Stimulated activated CD4-positive, alpha-beta T cell treated with anti-CD3 and anti-CD28 coated beads, Interleukin-15, amount 100 ng/mL, for 1 hour (primary cell): ENCODE results near the gene SRGAP1.
A peak's percentile ranks its signal among the peaks of the same experiment; 100 is the strongest.
"Not testable (repeated sequence)": the region's sequence is repeated elsewhere in the genome, so short reads cannot be mapped to it uniquely, and the experiment has no call there.

Source experiments
- DNase-seq, 2 donors: peaks; one replicate each; pipeline ENCODE4 v3.0.0-alpha.2; 2020; ENCODE audit warnings: low read depth in 1 of 2, low spot score in 1 of 2

Gene SRGAP1

DNA sequence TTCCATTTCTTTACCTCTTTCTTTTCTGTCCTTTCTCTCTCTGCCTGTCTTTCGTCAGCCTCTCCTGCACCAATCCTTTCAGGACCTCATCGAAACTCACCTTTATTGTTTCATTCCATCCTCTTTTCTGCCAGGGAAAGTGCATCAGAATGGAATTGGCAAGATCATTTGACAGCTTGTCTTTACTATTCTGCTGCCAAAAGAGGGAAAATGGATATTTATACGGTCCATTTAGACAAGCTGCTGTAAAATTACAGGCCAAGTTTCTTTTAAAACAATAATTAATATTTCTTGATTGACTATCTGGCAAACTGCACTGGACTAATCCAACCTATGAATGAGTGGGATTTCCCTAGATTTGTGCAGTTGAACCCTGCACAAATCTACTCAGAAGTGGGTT lies 7.6 kb upstream of the SRGAP1 start:
- DNase-seq = no peak

DNA sequence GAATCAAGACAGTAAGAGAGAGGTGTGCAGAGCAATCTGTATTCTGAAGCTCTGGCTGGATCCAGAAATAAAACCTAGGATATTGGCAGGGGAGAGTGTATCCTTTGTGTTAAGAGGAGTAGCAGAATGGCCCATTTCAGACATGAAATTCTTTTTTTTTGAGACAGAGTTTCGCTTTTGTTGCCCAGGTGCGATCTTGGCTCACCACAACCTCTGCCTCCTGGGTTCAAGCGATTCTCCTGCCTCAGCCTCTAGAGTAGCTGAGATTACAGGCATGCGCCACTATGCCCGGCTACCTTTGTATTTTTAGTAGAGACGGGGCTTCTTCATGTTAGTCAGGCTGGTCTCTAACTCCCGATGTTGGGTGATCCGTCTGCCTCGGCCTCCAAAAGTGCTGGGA lies 6.1 kb upstream of the SRGAP1 start:
- no peak for DNase-seq

DNA sequence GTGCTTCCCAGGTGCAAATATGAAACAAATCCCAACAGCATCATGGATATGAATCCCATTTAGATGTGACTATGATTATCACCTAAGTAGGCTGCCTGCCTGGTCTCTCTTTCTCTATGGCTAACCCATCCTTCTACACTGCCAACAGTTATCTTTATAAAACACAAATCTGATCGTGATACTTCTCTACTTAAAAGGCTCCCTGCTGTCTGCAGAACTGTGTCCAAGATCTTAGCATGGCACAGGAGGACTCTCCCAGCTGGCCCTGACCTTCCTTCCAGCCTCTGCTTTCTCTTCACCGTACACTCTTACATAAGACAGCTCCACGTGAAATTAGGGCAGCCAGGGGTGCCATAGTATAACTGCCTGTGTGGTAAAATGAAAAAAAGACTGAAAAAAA lies 3.5 kb upstream of the SRGAP1 start:
- no peak for DNase-seq

DNA sequence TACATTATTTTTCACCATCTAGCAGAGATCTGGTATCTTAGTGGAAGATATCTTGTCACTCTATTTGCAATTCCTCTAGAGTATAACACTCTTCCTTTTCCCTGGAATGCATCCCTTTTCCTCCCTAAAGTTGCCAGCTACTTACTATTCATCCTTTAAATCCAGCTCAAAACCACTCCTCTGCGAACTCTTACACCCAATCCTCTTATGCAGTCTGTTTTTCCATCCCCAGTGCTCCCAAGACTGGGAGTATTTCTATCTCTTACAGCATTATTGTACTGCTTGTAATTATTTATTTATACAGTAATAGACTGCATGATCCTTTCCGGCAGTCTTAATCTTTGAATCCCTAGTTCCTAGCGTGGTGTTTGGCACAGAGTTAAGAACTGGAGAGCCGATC lies 2.9 kb upstream of the SRGAP1 start:
- DNase-seq = no peak

DNA sequence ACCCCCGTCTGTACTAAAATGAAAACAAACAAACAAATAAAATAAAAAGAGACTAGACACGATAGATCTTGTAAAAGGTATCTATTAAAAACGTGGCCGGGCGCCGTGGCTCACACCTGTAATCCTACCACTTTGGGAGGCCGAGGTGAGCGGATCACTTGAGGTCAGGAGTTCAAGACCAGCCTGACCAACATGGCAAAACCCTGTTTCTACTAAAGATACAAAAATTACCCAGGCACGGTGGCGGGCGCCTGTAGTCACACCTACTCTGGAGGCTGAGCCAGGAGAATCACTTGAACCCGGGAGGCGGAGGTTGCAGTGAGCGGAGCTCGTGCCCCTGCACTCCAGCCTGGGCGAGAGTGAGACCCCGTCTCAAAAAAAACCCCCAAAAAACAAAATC lies 1.8 kb upstream of the SRGAP1 start:
- not testable (repeated sequence) for DNase-seq

DNA sequence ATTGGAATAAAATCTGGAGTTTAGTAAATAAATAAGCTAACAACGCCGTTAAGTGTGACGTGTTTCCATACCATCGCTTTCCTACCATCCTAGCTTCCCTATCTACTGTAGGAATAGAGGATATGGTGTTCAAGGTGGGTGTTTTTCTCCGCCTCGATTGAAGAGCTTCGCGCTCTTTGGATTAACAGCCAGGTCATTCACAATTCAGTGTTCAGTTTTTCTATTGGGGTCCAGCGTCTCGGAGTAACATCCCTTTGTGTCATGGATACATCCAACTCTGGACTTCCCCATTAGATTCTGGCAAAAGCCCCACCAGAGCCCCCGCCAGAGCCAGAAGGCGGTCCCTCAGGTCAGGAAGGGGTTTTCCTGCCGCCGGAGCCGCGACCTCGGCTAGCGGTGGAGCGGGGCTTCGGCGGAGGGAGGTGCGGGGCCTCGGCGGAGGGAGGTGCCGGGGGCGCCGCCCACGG lies 1.2 kb upstream of the SRGAP1 start:
- no peak for DNase-seq

DNA sequence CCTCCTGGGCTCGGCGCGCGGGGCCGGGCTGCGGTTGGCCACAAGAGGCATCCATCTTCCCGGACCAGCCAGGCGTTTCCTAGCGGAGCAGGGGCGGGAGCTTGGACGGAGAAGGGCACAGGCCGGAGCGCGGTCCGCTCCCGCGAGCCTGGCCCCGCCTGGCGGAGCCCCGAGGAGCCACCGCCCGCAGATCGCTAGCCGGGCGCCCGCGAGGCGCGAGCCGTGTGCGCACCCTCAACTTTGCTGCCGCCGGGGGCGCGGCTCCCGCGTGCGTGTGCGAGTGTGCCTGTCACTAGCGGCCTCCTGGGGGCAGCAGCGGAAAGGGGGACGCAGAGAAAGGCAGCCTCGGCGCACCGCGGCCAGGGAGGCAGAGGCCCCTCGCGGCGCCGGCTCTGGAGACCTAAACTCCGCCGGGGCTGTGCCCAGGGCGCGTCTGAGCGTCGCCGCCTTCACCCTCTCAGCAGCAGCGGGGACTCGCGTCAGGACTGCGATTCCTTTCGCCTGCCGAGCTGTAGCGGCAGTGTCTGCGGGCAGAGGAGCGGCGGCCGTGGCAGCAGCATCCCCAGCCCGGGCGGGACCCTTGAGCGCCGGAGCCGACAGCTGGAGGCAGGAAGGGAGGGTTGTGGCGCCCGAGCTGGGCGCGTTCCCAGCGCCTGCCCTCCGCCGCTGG lies 644 bp upstream of the SRGAP1 start:
- DNase-seq = peak; percentile 51 to 69

DNA sequence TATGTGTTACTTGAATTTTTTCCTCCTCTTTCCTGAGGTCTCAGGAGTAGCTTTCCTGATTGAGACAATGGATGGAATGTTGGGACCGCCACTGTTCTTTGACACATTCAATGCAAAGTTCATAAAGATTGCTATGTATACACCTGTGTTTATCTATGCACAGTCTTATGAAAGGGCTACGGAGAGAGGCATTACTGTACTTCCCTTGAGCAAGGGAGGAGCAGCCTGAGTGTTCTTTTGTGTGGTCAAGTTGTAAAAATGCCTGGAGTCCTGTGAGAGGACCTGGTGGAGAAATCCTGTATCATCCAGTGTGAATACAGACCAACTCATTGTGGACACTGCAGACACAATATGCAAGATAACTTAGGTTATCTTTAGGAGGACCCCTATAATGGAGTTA lies 1.2 kb downstream of the SRGAP1 start:
- DNase-seq = no peak

DNA sequence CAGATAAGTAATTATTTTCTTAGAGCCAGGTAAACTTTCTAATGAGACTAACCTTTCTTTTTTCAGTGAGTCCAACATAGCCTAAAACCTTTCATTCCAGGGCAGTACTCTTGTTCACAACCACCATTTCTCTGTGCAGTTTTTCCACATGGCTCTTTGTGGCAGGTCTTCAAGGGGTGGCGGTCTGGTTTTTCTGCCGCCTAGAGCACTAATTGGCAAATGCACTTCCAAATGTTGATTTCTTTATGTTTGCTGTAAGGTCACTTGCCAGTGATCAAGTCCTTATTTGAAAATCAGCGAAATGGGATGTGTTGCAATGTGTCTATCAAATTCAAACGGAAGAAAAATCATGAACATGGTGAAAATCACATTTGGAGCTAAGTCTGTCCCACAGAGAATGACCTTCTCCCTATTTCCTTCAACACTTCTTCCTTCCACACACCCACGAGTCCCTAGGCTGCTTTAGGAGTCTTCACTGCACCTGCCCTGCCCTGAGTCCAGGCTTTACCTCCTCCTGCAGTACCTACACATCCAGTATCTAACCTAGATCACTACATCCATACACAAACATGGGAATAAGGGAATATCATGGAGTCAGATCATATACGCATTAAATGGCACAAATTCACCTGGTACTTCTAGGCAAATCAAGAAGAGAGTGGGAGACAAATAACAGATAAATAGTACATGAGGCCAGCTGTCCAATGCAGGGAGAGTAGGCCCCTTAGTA lies 1.9 kb downstream of the SRGAP1 start:
- no peak for DNase-seq

DNA sequence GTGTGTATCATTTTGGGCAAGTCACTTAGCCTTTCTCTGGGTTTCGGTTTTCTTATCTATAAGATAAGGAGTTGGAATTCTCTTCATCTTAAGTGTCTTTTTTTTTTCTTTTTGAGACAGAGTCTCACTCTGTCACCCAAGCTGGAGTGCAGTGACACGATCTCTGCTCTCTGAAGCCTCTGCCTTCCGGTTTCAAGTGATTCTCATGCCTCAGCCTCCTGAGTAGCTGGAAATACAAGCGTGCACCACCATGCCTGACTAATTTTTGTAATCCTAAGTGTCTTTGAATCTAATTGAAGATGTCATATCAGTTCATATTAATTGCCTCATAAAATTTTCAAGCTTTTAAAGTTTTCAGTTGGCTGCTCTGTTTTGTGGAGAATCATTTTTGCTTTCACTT lies 4.0 kb downstream of the SRGAP1 start:
- no peak for DNase-seq

DNA sequence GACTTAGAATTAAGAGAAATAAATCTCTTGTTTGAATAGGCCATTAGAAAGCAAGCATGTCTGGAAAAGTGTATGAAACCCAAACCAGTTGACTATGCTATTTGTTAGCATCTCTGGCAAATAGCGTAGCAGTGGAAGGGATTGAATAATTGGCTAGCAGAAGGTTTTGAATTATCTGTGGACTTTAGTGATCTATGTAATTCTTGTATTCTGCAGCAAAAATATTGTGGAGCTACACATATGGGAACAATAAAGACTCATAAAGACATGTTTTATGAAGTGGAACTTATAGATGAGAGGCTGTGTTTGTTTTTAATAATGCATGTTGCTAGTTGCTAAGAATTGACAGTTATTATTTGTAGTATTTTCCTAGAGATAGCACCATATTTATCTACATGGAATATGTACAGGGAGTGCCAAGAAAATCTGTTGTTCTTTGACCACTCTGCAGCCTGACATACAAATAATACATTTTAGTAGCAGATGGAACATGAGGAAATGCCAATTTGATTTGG lies 4.7 kb downstream of the SRGAP1 start:
- no peak for DNase-seq

DNA sequence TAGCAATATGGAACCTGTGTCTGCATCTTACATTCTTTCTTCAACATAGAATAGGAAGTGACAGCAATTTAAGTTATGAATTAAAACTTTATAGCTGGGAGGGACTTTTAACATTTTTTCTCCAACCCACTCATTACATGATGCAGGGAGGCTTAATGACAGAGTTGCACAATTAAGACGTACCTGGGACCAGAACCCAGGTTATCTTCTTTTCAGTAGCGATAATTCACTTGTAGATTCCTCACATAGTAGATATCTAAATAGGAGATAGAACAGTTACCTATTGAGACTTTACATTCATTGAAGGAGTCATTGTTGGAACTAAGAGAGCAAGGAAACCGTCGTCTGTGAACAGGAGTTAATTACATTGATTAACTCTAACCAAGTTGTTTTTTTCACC lies 5.1 kb downstream of the SRGAP1 start:
- no peak for DNase-seq

DNA sequence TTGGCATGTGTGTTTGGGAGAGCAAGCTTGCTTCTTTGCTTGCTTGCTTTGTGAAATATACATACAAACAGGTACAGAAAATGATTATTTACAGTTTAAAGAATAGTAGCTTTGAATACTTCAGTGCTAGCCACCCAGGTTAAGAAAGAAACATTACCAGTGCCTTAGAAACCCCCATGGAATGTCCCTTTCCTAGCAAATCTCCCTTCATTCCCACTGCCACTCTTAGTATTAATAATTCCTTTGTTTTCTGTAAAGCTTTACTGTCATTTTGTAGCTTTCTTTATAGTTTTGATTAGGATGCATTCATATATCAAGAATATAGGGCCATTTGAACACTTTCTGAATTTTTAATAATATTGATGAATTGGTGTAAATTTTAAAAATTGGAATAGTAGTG lies 9.5 kb downstream of the SRGAP1 start:
- DNase-seq = no peak

DNA sequence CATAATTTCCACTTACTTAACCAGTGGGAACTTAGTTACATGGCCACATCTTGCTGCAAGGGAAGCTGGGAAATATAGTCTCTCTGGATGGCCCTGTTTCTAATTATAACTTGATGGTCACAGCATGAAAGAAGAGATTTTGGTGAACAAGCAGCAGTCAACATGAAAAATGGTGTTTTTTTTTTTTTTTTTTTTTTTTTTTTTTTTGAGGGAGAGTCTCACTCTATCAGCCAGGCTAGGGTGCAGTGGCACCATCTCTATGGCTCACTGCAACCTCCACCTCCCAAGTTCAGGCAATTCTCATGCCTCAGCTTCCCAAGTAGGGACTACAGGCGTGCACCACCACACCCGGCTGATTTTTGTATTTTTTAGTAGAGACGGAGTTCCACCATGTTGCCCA lies 10.8 kb downstream of the SRGAP1 start:
- DNase-seq = no peak

DNA sequence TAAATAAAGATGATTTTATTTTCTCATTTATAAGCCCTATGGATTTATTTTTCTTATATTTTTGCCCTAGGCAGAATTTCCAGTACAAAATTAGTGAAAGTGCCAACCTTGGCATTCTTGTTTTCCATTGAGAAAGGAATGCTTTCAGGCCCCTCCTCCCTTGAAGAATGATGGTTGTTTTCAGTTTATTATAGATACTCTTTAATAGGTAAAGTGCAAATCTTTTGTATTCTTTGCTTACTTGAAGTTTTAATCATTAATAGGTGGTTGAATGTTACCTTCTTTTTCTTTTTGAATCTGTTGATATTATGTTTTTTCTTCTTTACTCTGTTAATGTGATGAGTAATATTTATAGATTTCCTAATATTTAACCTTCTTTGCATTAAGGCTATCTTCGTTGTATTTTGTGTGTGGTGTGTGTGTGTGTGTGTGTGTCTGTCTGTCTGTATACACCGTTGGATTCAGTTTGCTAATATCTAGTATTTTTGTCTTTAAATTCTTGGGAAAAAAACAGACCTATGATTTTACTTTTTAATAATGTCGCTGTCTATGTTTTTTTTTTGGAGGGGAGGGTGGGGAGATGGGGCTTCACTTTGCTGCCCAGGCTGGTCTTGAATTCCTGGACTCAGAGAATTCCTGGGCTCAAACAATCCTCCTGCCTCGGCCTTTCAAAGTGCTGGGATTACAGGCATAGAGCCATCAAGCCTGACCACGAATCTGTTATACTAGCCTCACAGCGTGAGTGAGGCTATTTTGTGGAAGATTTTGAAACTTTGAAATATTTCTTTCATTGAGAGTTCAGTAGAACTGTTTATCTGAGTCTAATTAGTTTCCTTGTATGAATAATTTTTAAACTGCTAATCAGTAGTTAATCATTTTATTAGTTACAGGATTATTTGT lies 13.5 kb downstream of the SRGAP1 start:
- DNase-seq = no peak

DNA sequence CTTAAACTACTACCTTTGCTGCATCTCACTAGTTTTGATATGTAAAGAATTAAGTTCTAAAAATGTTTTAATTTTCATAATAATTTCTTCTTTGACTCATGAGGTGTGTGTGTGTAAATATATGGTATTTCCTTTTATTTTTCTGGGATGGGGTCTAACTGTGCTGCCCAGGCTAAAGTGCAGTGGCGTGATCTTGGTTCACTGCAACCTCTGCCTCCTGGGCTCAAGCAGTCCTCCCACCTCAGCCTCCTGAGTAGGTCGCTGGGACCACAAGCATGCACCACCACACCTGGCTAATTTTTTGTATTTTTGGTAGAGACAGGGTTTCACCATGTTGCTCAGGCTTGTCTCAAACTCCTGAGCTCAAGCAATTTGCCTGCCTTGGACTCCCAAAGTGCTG lies 15.4 kb downstream of the SRGAP1 start:
- DNase-seq = not testable (repeated sequence)

DNA sequence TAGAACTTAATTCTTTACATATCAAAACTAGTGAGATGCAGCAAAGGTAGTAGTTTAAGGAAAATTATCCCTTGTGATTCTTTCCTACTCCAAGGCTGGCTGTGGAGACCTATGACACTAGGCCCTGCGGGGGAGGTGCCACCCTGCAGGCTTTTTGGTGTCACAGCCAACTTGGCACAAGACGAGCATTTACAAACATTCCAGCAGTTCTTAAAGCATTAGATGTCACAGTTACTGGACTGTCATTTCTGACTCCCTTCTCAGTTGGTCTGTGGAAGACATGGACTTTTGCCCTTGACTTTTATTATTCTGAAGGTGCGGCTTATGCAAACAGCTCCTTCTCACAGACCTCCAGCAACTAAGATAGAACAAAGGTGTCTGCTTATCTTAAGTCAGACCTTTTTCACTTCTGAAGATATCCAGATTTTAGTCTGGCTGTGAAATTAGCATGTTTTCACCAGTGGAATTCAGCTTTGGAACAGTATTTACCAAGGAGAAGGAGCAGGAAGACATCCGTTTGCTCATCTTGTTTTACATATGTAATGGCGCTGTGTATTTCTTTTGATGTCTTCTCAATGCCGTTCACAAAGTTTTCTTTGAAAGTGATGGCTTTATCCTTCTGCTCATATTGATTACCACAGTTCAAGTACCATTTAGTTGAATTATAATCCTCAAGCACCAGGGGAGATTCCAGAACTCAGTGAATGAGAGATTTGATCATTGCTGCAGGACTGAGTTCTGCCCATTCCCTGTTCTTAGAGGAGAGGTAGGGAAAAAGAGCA lies 17.9 kb downstream of the SRGAP1 start:
- no peak for DNase-seq

DNA sequence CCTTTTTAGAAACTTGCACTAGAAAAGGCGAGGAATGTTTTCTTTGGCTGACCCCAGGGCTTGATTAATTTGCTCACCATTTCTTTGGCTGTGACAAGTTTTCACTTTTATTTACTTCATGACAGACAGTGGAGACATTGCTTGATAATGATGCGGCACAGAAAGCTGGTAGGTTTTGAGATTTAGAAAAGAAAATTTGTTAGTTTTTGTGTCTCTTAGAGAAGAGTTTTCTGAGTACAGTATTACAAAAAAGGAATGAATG lies 18.4 kb downstream of the SRGAP1 start:
- DNase-seq = no peak

DNA sequence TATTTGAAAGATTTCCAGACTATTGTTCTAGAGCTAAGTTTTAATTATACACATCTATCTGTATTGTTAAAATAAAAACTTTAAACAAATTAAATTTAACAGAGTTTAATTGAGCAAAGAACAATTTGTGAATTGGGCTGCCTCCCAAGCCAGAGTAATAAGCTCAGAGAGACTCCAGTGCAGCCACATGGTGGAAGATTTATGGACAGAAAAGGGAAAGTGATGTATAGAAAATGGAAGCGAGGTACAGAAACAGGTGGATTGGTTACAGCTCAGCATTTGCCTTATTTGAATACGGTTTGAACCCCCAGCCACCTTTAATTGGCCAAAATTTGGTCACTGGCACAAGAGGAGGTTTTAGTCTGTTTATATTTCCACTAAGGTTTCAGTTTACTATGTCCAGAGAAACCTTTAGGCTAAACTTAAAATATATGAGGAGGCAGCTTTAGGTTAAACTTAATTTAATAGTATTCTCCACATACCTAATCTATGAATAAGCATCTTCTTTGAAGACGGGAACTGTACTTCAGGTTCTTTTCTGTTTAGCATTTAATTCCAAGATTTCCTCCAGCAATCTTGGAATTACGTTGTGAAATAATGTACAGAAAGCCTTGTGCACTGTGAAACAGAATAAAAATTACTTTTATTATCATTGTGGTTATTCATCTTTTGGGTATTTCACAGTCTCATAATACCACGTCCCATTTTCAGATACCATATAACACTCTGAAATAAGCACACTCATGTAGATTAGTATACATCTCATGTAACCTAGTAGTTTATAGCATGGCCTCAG lies 19.4 kb downstream of the SRGAP1 start:
- DNase-seq = no peak

DNA sequence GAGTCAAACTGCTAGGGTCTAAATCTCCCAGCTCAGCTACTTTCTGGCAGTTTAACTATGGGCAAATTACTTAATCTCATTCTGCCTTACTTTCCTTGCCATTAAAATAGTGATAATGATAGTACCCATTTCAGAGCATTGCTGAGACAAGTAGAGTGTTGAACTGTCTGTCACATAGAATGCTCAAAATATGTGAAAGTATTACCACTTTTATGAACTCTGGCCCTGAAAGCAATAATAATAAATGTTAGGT lies 19.9 kb downstream of the SRGAP1 start:
- no peak for DNase-seq

DNA sequence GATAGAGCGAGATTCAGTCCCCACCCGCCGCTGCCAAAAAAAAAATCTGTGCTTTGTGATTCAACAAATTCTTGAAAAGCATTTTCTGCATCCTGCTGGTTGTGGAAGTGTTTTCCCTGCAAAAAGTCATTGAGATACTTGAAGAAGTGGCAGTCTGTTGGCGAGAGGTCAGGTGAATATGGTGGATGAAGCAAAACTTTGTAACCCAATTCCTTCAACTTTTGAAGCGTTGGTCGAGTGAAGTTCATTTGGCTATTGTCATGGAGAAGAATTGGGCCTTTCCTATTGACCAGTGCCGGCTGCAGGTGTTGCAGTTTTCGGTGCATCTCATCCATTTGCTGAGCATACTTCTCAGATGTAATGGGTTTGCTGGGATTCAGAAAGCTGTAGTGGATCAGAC lies 20.9 kb downstream of the SRGAP1 start:
- no peak for DNase-seq
